Natural killer cell (primary cell): ENCODE results near the gene RFXAP. TPM values are rescaled to one million over a fixed set of nuclear protein-coding genes. Genes with fewer than 3 reads are reported as not detected.

Experiments used
- ATAC-seq, 3 donors: fragments of 150-1000 bp in 2 of 3; fragments of 200-7000 bp in 1 of 3; cut with Tn5 transposase; 1 replicate in 1 of 3; 2 replicates in 2 of 3; pipeline ENCODE4 v1.10.0; 2021; ENCODE audit warnings: mild to moderate bottlenecking in 2 of 3, moderate library complexity in 2 of 3
- DNase-seq, 2 donors: peaks; one replicate each; pipeline versions ENCODE4 v3.0.0 to v3.0.0-alpha.2; 2013 to 2021; ENCODE audit warnings: mixed read lengths in 1 of 2
- H3K27ac ChIP-seq: one replicate; pipeline ENCODE4 v1.5.1; 2013; ENCODE audit warnings: mild to moderate bottlenecking, low read length
- H3K27me3 ChIP-seq: one replicate; pipeline ENCODE4 v1.6.1; 2013; ENCODE audit warnings: low read length; ENCODE audit not compliant: control insufficient read depth, insufficient read depth
- H3K36me3 ChIP-seq: one replicate; pipeline ENCODE4 v1.6.1; 2013; ENCODE audit warnings: low read length; ENCODE audit not compliant: control insufficient read depth, insufficient read depth
- H3K4me1 ChIP-seq: one replicate; pipeline ENCODE4 v1.6.1; 2013; ENCODE audit warnings: low read length; ENCODE audit not compliant: control insufficient read depth, insufficient read depth
- H3K4me3 ChIP-seq: one replicate; pipeline ENCODE4 v1.5.1; 2013; ENCODE audit warnings: low read length
- H3K9me3 ChIP-seq: one replicate; pipeline ENCODE4 v1.6.1; 2013; ENCODE audit warnings: low read length; ENCODE audit not compliant: control insufficient read depth, insufficient read depth
- H3K27ac Mint-ChIP-seq, 2 donors: one replicate each; pipeline ENCODE4 v1.8.0; 2022; ENCODE audit warnings: mild to moderate bottlenecking in 2 of 2, mixed read lengths in 2 of 2, moderate library complexity in 1 of 2
- H3K27me3 Mint-ChIP-seq, 2 donors: one replicate each; pipeline ENCODE4 v1.8.0; 2022; ENCODE audit warnings: low read depth in 2 of 2, mixed read lengths in 2 of 2
- H3K36me3 Mint-ChIP-seq: one replicate; pipeline ENCODE4 v1.8.0; 2022; ENCODE audit warnings: mixed read lengths
- H3K4me1 Mint-ChIP-seq, 2 donors: one replicate each; pipeline ENCODE4 v1.8.0; 2022; ENCODE audit warnings: mixed read lengths in 2 of 2
- H3K4me3 Mint-ChIP-seq: one replicate; pipeline ENCODE4 v1.8.0; 2022; ENCODE audit warnings: mild to moderate bottlenecking, moderate library complexity, mixed read lengths
- H3K9me3 Mint-ChIP-seq, 2 donors: one replicate each; pipeline ENCODE4 v1.8.0; 2022; ENCODE audit warnings: mixed read lengths in 2 of 2
- CTCF ChIP-seq: fragments of 200-600 bp; IDR thresholded peaks from one replicate; pipeline ENCODE4 v1.8.0; 2022; ENCODE audit warnings: antibody characterized with exemption
- WGBS: methylation state at CpG from one replicate; pipeline ENCODE4 v1.1.7; 2013; ENCODE audit warnings: missing lambda C conversion rate; ENCODE audit not compliant: insufficient coverage; 5-methylcytosine and 5-hydroxymethylcytosine counted together
- intact Hi-C: fragments of 100-400 bp; cut with micrococcal nuclease; formaldehyde crosslinking; loops from one replicate; pipeline ENCODE4 v1.14.2; 2022
- total RNA-seq, 4 donors: library from RNA; stranded (reverse); fragments of 120-200 nt in 1 of 4; gene quantifications; one replicate each; pipeline versions ENCODE4 v1.2.3 to v1.2.4, GENCODE V29; 2013 to 2022

Gene RFXAP
- total RNA-seq, 3 donors from 2014 or later (not counting 1 experiment from before 2014, with no cell fraction given), result 6.0 to 13.3 (median 11.3) TPM

- Mint-ChIP-seq H3K36me3 (no peaks in the 10 kb centered on the region), H3K27ac (no peak overlapping the region), H3K4me1 (no peaks in the 10 kb centered on the region), H3K9me3 (no peaks in the 10 kb centered on the region), H3K4me3 (no peak overlapping the region), H3K27me3 (peaks cover 28 to 43% of the 10 kb centered on the region in 2 donors)
- no peaks in the 10 kb centered on the region for H3K4me1 ChIP-seq
- WGBS, result 96% methylated on average over 2 of the region's 2 CpGs
- ATAC-seq (no peak), DNase-seq (no peak)
- intact Hi-C loops, result no loop called here
- no peaks in the 10 kb centered on the region for H3K36me3 ChIP-seq
- no peaks in the 10 kb centered on the region for H3K9me3 ChIP-seq
- no peaks in the 10 kb centered on the region for H3K27me3 ChIP-seq
- H3K4me3 ChIP-seq, result no peak overlapping the region
- no peak overlapping the region for H3K27ac ChIP-seq
- no peak for TF ChIP-seq CTCF
These were observed 11.4 kb upstream of the RFXAP start for GRCh38 chr13:36807616-36808015.

GRCh38 chr13:36813225-36813624 is 5.8 kb upstream of the RFXAP start:
- Histone ChIP-seq H3K36me3 (no peaks in the 10 kb centered on the region), H3K4me3 (no peak overlapping the region), H3K9me3 (no peaks in the 10 kb centered on the region), H3K27me3 (no peaks in the 10 kb centered on the region), H3K27ac (no peak overlapping the region), H3K4me1 (no peaks in the 10 kb centered on the region)
- DNase-seq, result no peak
- intact Hi-C loops, result no loop called here
- H3K4me1 Mint-ChIP-seq, result peaks cover 2% of the 10 kb centered on the region in 2 donors
- WGBS, result 86% methylated on average over 1 of the region's 1 CpG
- H3K4me3 Mint-ChIP-seq, result no peak overlapping the region
- no peak overlapping the region for H3K27ac Mint-ChIP-seq
- H3K27me3 Mint-ChIP-seq, result peaks cover 41 to 65% of the 10 kb centered on the region in 2 donors
- H3K36me3 Mint-ChIP-seq, result no peaks in the 10 kb centered on the region
- no peak for TF ChIP-seq CTCF
- H3K9me3 Mint-ChIP-seq, result no peaks in the 10 kb centered on the region
- no peak for ATAC-seq

- Histone ChIP-seq H3K27me3 (no peaks in the 10 kb centered on the region), H3K27ac (no peak overlapping the region), H3K36me3 (no peaks in the 10 kb centered on the region), H3K4me3 (no peak overlapping the region), H3K9me3 (no peaks in the 10 kb centered on the region), H3K4me1 (peaks cover 6% of the 10 kb centered on the region)
- no peak for ATAC-seq
- TF ChIP-seq CTCF, result no peak
- Mint-ChIP-seq H3K36me3 (no peaks in the 10 kb centered on the region), H3K27me3 (peaks cover 41 to 65% of the 10 kb centered on the region in 2 donors), H3K27ac (no peak overlapping the region), H3K4me1 (peaks cover 14 to 15% of the 10 kb centered on the region in 2 donors), H3K9me3 (no peaks in the 10 kb centered on the region), H3K4me3 (no peak overlapping the region)
- 32% methylated on average over 9 of the region's 9 CpGs for WGBS
- no peak for DNase-seq
- intact Hi-C loops, result no loop called here
These were observed 4.6 kb upstream of the RFXAP start for GRCh38 chr13:36814465-36814864.

- peaks cover 20 to 21% of the 10 kb centered on the region in 2 donors for H3K4me1 Mint-ChIP-seq
- ATAC-seq (no peak), DNase-seq (peak in 1 of 2 donors; percentile 43)
- no peak overlapping the region for H3K27ac Mint-ChIP-seq
- H3K4me3 Mint-ChIP-seq, result no peak overlapping the region
- H3K36me3 Mint-ChIP-seq, result no peaks in the 10 kb centered on the region
- peaks cover 12% of the 10 kb centered on the region for H3K4me1 ChIP-seq
- H3K27me3 Mint-ChIP-seq, result peaks cover 39 to 61% of the 10 kb centered on the region in 2 donors
- H3K27me3 ChIP-seq, result no peaks in the 10 kb centered on the region
- H3K36me3 ChIP-seq, result no peaks in the 10 kb centered on the region
- intact Hi-C loops, result loop anchor here (5.0 kb wide), 1 partner anchor 182 kb away; the partner anchor contains the start of gene ALG5
- WGBS, result 81% methylated on average over 1 of the region's 2 CpGs
- peak; percentile 38 for TF ChIP-seq CTCF
- H3K9me3 ChIP-seq, result no peaks in the 10 kb centered on the region
- no peaks in the 10 kb centered on the region for H3K9me3 Mint-ChIP-seq
- no peak overlapping the region for H3K27ac ChIP-seq
- H3K4me3 ChIP-seq, result no peak overlapping the region
These were observed 4.0 kb upstream of the RFXAP start for GRCh38 chr13:36815062-36815461.
